Kidney tubule cell (primary cell): ENCODE results near the gene FOXP1.

ENCODE experiments used
- DNase-seq: peaks from one replicate; pipeline ENCODE4 v3.0.0-alpha.2; 2018; ENCODE audit warnings: low spot score

FOXP1 gene

GRCh38 chr3:71307991-71308697 lies 275.4 kb downstream of the FOXP1 start:
- no peak for DNase-seq

GRCh38 chr3:71305231-71306206 lies 278.0 kb downstream of the FOXP1 start:
- DNase-seq: peak; percentile 53

- peak; percentile 37 for DNase-seq
Observed at GRCh38 chr3:71304684-71305083, 278.8 kb downstream of the FOXP1 start.

GRCh38 chr3:71304247-71304646 lies 279.3 kb downstream of the FOXP1 start:
- no peak for DNase-seq

- no peak for DNase-seq
Observed at GRCh38 chr3:71303627-71304200, 279.8 kb downstream of the FOXP1 start.

GRCh38 chr3:71302604-71303003 lies 280.9 kb downstream of the FOXP1 start:
- no peak for DNase-seq

GRCh38 chr3:71300951-71301393 lies 282.6 kb downstream of the FOXP1 start:
- DNase-seq: no peak

- DNase-seq: no peak
Observed at GRCh38 chr3:71299160-71299559, 284.4 kb downstream of the FOXP1 start.

- DNase-seq: peak; percentile 83
Observed at GRCh38 chr3:71294919-71295318, 288.6 kb downstream of the FOXP1 start.

GRCh38 chr3:71290301-71290700 lies 293.2 kb downstream of the FOXP1 start:
- DNase-seq: no peak

- DNase-seq: no peak
Observed at GRCh38 chr3:71288269-71288930, 295.1 kb downstream of the FOXP1 start.

- no peak for DNase-seq
Observed at GRCh38 chr3:71285086-71285485, 298.4 kb downstream of the FOXP1 start.

GRCh38 chr3:71282976-71283375 lies 300.6 kb downstream of the FOXP1 start:
- no peak for DNase-seq

- no peak for DNase-seq
Observed at GRCh38 chr3:71281280-71281679, 302.2 kb downstream of the FOXP1 start.

- peak; percentile 24 for DNase-seq
Observed at GRCh38 chr3:71277341-71277740, 306.2 kb downstream of the FOXP1 start.

GRCh38 chr3:71276531-71276930 lies 307.0 kb downstream of the FOXP1 start:
- no peak for DNase-seq

- no peak for DNase-seq
Observed at GRCh38 chr3:71273453-71273852, 310.1 kb downstream of the FOXP1 start.

GRCh38 chr3:71271596-71271995 lies 311.9 kb downstream of the FOXP1 start:
- DNase-seq: no peak

GRCh38 chr3:71269906-71270305 lies 313.6 kb downstream of the FOXP1 start:
- no peak for DNase-seq

GRCh38 chr3:71268462-71268999 lies 315.0 kb downstream of the FOXP1 start:
- DNase-seq: no peak

GRCh38 chr3:71266875-71267274 lies 316.7 kb downstream of the FOXP1 start:
- DNase-seq: no peak

- DNase-seq: no peak
Observed at GRCh38 chr3:71265365-71265915, 318.1 kb downstream of the FOXP1 start.
